HG02642 (cell line): ENCODE results near the gene USP43.

Experiments used
- ATAC-seq: cut with Tn5 transposase; IDR thresholded peaks from one replicate; pipeline ENCODE4 v1.9.1; 2021; ENCODE audit warnings: mild to moderate bottlenecking; ENCODE audit not compliant: unreplicated experiment, poor library complexity

Gene USP43

DNA sequence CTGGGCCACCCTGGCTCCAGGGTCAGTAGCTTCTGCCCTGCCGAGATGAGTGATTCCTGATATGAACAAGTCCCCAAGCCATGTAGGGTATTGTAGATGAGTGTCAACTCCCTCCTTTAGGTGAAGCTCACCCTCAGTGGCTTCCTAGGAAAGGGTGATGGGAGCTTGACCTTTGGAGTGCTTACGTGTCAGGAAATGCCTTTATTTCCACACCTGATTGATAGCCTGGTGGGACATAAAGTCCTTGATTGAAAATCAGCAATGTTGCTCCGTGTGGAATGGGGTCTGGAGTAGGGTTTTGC lies 58.4 kb downstream of the USP43 start:
- ATAC-seq = no peak

DNA sequence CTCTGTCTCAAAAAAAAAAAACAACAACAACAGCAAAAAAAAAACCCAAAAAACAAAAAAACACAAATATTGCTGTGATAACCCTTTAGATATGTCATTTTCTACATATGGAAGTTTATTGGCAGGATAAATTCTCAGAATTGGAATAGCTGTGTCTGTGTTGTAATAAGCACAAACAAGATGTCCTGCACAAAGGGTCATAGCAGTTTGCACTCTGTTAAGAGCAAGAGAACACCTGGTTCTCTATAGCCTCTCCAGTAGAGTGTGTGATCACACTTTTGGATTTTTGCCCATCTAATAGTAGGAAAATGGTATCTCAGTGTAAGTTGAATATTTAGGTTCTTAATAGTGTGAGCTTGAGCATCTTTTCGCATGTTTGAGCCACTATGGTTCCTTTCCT lies 60.4 kb downstream of the USP43 start:
- no peak for ATAC-seq

DNA sequence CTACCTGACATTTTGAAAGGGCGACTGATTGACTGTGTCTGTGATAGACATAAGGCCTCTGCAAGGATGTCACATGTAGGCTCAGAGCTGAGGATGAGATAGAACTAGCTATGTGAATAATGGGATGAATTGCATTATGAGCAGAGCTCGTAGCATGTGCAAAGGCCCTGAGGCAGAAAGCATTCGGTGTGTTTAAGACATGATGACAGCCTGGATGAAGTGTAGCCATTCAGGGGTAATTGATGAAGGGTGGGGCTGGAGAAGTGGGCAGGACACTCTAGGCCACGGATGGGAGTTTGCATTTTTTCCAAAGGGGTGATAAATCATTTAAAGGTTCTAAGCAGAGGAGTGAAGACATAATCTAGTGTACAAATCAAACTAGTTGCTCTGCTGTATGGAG lies 62.6 kb downstream of the USP43 start:
- no peak for ATAC-seq

DNA sequence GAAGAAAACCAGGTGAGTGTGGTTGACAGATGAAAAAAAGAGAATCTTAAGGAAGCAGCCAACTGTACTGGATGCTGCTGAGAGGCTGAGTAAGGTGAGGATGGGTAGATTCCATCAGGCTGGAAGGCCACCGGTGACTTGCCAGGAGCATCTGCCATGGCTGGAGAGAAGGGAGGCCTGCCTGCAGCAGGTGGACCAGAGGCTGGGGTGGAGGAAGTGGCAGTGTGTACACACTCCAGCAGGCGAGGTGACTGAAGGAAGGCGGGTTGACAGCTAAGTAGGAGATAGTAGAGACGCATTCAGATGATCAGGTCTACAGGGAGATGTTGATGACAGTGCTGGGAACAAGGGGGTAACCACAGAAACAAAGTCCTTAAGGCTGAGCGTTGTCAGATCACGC lies 69.5 kb downstream of the USP43 start:
- ATAC-seq = no peak

DNA sequence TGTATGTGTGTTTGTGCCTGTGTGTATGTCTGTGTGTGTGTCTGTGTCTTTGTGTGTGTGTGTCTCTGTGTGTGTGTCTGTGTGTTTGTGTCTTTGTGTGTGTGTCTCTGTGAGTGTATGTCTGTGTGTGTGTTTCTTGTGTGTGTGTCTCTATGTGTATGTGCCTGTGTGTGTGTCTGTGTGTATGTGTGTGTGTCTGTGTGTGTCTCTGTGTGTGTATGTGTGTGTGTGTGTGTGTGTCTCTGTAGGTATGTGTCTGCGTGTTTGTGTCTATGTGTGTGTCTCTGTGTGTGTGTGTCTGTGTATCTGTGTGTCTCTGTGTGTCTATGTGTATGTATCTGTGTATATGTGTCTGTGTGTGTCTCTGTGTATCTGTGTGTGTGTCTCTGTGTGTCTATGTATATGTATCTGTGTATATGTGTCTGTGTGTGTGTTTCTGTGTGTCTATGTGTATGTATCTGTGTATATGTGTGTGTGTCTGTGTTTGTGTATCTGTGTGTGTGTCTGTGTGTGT lies 70.2 kb downstream of the USP43 start:
- ATAC-seq = no peak

DNA sequence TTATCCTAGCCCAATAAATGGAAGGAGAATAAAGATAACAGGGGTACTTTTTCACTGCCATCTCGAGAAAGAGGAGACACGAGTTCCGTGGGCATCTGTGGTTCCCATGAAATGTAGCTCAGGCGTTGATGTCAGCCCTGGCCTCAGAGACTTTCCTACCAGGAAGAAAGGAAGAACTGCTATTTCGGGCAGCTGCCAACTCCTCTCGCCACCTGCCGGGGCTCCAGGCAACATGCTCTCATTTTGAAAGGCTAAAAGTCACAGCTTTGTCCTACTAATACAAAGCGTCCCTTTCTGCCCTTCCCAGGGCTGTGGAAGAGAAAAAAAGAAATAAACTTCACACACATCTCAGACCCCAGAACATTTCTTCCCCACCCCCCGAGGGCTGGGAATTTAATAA lies 80.3 kb downstream of the USP43 start:
- no peak for ATAC-seq

DNA sequence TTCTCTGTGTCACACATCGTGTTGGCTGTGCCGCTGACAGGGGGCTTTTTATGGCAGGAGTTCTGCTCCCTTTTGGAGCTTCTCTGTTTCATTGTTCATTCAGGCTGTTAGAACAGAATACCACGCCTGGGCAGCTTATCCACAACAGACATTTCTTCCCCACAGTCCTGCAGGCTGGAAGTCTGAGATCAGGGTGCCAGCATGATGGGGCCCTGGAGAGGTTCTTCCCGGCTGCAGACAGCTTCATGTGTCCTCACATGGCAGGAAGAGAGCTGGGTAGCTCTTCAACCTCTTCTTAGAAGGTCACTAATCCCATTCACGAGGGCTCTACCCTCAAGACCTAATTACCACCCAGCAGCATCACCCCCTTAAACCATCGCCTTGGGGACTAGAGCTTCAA lies 81.0 kb downstream of the USP43 start:
- ATAC-seq = no peak

DNA sequence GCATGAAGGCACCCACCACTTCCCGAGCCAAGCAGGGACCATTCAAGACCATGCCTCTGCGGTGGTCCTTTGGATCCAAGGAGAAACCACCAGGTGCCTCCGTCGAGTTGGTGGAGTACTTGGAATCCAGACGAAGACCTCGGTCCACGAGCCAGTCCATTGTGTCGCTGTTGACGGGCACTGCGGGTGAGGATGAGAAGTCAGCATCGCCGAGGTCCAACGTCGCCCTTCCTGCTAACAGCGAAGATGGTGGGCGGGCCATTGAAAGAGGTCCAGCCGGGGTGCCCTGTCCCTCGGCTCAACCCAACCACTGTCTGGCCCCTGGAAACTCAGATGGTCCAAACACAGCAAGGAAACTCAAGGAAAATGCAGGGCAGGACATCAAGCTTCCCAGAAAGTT lies 82.7 kb downstream of the USP43 start:
- no peak for ATAC-seq

DNA sequence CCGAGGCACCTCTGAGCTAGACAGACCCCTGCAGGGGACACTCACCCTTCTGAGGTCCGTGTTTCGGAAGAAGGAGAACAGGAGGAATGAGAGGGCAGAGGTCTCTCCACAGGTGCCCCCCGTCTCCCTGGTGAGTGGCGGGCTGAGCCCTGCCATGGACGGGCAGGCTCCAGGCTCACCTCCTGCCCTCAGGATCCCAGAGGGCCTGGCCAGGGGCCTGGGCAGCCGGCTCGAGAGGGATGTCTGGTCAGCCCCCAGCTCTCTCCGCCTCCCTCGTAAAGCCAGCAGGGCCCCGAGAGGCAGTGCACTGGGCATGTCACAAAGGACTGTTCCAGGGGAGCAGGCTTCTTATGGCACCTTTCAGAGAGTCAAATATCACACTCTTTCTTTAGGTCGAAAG lies 83.2 kb downstream of the USP43 start:
- no peak for ATAC-seq

DNA sequence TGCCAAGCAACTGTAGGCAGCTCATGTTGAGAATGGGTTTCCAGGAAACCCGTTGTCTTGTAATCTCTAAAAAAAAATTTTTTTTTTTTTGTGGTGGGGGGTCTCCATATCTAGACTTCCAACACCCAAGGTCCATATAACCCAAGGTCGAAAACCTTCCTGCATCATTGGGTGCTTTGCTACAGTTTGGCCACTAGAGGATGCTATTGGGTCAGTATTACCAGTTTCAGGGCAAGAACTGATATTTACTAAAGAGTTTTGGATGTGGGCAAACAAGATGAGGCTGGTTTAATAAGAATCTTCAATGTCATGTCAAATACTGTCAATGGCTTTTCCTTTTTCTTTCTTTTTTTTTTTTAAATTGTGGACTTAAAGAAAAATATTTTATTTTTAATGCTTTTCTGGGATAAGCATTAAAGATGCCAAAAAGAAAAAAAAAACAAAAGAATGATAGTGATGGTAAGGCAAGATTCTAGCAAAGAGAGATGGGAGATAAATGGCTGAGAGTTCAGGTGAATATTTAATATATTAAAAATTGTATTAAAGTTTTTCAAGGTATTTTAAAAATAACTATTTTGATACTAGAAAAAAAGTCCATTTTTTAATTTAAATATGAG lies 83.8 kb downstream of the USP43 start:
- ATAC-seq = no peak

DNA sequence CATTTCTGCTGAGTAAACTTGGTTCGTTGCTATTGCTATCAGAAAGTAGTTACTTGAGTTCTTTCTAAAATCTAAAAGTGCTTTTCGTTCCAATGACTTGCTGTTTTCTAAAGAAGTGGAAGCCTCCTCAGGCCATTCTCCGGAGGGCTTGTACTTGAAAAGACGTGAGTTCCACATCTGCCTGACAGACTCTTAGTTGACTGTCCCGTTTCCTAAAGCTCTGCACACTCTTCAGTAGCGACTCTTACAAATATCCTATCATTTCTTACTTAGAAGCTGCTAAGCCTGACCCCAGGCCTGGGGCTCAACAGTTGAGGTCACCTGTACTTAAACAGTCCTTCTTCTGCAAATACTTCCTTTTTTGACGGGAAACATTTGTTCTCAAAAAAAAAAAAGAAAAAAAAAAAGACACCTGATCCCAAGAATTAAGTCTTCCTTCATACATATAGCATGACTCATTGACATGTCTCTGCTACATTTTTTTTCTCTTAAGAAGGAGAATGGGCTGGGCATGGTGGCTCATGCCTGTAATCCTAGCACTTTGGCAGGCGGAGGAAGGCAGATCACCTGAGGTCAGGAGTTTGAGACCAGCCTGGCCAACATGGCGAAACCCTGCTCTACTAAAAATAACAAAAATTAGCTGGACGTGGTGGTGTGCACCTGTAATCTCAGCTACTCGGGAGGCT lies 84.6 kb downstream of the USP43 start:
- no peak for ATAC-seq

DNA sequence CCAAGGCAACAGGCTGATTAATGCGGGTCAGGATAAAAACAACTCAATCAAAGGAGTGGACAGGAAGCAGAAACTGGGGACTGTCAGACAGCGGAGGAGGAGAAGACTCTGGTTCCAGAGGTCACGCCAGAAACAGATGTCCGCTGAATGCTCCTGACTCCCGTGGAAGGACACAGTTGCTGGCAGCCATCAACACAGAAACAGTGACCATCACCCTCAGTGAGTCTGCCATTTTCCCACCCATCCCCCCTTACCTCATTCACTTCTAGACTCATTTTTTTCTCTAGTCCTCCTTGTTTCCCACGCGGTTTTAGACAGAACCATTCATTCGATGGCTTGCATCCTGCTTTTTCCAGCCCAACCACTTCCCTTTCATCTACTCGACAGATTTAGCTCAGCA lies 105.2 kb downstream of the USP43 start:
- no peak for ATAC-seq

DNA sequence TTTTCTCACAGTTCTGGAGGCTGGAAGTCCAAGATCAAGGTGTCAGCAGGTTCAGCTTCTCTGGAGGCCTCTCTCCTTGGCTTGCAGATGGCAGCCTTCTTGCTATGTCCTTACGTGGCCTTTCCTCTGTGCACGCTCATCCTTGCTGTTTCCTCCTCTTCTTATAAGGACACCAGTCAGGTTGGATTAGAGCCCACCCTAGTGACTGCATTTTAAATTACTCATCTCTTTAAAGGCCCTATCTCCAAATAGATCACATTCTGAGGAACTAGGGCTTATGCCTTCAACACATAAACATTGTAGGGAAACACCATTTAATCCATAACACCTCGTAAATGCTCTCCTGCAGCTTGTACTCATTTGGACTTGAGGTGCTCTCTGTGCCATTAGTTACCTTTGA lies 109.8 kb downstream of the USP43 start:
- no peak for ATAC-seq

DNA sequence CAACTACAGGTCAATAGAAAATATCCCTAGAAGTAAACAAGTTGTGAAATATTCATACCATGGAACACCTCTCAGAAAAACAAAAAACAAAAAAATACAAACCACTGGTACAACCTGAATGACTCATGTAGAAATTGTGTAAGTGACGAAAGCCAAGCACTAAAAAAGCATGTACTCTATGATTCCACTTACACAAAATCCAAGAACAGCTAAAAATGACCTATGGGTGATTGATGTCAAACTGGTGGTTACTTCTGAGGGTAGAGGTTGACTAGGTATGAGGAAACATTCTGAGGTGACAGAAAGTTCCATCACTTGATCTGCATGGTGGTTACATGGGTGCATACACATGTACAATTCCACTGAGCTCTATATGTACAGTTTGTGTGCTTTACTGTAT lies 114.9 kb downstream of the USP43 start:
- ATAC-seq = no peak

DNA sequence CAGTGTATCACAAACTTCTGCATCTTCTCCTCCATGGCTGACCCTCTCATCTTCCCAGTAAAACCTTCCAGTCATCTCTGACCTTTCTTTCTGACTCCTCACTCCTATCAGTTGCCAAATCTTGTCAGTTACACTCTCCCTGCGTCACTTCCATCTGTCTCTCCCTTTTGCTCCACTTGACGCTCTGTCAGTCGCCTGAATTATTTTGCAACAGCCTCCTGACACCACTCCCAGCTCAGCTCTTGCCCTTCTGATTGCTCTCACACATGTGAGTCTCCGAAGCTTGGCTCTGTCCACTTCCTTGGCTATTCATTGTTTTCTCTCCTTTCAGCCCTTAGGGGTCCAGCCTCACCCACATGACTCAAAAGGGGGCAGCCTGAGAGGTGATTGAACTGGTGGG lies 118.3 kb downstream of the USP43 start:
- ATAC-seq = no peak

DNA sequence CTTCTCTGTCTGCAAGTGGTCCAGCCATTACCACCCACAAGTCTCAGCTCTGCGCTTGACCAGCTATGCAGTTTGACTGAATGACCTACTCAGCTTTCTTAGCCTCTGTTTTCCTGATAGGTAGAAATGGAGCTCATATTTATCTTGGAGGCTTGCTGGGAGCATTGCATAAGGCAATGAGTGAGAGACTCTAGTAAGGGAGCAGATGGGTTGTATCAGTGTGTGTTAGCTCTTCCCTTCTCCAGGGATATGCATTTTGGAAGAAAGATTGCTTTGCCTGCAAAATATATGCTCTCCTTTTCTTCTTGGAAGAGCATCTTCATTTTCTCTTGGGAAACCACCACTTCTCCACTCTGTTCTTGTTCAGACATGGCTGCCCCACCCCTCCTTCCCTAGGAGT lies 120.0 kb downstream of the USP43 start:
- ATAC-seq = no peak

DNA sequence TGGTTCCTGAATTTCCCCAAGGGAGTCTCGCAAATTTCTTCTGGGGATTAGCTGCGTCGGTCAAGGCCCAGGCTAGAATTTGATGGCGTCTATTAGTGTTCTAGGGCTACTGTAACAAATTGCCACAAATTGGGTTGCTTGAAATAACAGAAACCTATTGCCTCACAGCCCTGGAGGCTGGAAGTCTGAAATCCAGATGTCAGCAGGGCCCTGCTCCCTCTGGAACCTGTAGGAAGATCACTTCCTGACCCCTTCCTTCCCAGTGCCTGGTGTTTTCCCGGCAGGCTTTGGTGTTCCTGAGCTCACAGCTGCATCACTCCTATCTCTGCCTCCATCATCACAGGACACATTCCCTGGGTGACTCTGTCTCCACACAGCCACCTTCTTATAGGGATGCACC lies 121.7 kb downstream of the USP43 start:
- no peak for ATAC-seq

DNA sequence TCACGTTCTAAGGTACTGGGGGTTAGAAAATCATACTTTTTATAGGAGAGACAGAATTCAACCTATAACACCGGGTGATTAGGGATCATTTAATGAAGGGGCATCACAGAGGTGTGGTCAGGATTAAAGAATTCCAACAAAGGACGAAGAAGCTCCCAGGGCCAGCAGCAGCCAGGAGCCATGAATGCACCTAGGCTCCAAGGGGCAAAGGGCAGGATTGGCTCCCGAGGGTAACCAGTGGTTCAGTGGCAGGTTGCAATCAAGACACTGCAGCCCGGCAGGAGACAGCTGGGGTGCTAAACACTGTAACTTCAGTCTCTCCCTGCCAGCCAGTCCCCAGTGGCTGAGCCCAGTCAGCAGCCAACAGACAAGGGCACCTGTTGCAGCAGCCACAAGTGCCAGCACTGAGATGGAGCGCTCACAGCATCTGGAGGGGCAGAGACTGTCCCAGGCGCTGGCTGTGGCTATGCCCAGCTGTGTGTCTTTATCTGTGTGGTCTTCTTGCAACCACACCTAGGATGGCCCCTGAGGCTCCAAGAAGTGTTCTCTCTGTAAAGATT lies 122.2 kb downstream of the USP43 start:
- ATAC-seq = no peak

DNA sequence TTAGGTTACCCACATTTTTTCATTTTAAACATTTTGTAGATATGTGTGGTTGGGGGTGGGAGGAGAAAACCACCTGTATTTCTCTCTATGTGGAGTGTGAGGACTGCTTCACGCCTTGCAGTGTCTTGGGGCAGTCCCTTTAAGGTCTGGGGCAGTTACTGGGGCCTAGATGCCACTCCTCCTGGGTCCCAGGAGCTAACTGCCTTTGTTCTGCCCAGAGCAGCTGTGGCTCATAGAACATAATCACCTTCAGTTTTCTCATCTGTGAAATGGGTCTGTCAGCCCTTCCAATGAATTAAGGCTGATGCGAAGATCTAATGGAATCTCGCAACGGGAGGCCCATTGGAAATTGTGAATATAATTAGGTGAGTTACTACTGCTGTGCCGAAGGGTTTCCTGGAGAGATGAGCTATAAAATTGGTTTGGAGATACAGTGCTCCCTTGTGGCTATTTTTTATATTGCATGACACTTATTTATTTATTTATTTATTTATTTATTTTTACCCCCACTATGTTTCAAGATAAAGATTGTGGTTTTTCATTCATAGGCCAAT lies 123.1 kb downstream of the USP43 start:
- no peak for ATAC-seq

DNA sequence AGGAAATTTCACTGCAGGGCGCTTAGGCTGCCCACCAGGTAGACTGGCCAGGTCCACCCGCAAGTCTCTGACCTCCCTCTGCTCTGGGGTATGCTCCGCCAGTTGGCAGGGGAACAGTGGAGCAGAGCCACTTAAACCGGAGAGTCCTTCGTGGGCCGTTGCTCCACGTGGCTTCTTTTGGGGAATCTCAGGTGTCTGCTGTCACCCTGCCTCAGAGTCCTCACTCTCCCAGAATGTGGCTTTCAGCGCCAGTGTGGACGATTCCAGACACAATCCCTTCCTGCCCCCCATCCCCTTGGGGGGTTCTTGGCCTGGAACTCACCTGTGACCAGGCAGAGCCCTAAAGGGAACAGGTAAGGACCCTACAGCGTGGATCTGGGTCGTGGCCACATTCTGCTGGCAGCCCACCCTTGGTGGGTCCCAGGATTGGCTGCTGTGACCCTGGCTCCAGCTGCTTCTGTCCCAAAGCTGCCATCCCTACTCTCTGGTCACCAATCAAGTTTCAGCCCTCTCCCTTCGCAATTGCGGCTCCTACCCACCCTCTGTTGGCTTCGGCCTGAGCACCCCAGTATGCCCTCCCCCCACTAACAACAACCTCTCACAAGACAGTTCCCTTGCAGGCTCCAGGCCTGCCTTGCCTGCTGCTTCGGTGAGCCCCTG lies 123.8 kb downstream of the USP43 start:
- ATAC-seq = no peak

DNA sequence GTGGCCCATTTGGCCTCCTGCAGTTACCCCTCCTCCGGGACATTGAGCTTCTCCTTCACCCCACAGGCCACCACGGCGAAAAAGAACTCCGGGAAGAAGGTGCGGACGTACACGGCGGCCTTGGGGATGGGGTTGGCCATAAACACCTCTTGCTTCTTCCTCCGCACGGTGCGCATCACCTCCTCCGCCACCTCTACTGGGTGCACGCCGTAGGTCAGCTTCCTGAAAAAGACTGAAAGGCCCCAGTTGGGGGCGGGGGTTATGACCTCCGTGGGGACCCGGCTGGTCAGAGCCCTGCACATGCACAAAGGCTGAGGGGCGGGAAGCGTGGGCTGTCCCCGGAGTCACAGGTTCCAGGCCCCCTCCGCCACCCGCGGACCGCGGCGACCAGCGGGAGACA lies 126.1 kb downstream of the USP43 start:
- no peak for ATAC-seq
